NCI-H187 treated with DMSO at 0.1 percent for 48 hours (cell line): ENCODE data around the gene AP5B1.
"Not testable (repeated sequence)": the region's sequence is repeated elsewhere in the genome, so short reads cannot be mapped to it uniquely, and the experiment has no call there.

Experiments used
- DNase-seq: peaks from one replicate; lab custom pipeline; 2025; lab: John Stamatoyannopoulos, UW

The AP5B1 gene

DNA sequence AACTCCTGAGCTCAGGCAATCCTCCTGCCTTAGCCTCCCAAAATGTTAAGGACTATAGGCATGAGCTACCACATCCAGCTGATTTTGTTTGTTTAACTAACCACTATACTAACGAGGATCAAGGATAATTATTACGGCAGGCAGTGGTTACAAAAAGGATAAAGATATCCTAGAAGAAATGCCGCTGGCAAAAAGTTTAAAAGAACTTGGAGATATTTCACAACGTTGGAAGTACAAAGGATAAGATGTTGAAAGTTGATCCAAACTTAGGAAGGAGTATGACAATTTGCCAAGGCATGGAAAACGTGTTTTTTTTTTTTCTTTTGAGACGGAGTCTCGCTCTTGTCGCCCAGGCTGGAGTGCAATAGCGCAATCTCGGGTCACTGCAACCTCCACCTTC is 13.4 kb downstream of the AP5B1 start:
- no peak for DNase-seq

DNA sequence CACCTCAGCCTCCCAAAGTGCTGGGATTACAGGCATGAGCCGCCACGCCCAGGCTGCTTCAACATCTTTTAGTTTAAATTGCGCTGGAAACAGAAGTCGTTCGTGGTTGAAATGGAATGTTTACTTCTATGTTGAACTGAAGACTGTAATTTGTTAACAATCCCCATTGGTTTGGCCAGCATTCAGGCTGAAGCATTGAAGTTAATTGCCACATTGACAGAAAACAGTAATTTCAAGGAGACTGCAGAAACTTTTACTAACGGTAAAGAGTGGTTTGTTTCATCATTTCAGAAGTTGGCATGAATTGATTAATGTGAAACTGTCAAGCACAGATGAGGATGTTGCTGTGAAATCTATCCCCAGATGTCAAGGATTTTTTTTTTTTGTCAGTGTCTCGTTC is 14.2 kb downstream of the AP5B1 start:
- DNase-seq, result no peak

DNA sequence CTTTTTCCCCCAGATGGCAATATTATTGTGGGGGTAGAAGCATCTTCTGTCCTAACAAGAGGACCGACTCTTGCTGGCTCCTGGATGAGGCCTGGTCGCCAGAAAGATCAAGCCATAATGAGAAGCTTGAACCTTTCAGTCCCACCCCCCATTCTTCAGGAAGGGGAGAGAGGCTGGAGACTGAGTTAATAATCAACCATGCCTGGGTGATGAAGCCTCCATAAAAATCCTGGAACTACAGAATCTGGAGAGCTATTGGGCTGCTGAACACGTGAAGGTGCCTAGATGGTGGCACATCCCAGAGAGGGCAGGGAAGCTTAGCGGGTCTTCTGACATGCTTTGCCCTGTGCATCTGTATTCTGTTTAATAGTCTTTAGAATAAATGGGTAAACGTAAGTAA is 16.3 kb downstream of the AP5B1 start:
- DNase-seq, result no peak

DNA sequence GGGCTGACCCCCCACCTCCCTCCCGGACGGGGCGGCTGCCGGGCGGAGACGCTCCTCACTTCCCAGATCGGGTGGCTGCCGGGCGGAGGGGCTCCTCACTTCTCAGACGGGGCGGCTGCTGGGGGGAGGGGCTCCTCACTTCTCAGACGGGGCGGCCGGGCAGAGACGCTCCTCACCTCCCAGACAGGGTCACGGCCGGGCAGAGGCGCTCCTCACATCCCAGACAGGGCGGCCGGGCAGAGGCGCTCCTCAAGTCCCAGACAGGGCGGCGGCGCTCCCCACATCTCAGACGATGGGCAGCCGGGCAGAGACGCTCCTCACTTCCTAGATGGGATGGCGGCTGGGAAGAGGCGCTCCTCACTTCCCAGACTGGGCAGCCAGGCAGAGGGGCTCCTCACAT is 18.0 kb downstream of the AP5B1 start:
- DNase-seq, result not testable (repeated sequence)

DNA sequence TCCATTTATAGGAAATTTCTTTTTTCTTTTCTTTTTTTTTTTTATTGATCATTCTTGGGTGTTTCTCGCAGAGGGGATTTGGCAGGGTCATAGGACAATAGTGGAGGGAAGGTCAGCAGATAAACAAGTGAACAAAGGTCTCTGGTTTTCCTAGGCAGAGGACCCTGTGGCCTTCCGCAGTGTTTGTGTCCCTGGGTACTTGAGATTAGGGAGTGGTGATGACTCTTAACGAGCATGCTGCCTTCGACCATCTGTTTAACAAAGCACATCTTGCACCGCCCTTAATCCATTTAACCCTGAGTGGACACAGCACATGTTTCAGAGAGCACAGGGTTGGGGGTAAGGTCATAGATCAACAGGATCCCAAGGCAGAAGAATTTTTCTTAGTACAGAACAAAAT is 18.6 kb downstream of the AP5B1 start:
- not testable (repeated sequence) for DNase-seq

DNA sequence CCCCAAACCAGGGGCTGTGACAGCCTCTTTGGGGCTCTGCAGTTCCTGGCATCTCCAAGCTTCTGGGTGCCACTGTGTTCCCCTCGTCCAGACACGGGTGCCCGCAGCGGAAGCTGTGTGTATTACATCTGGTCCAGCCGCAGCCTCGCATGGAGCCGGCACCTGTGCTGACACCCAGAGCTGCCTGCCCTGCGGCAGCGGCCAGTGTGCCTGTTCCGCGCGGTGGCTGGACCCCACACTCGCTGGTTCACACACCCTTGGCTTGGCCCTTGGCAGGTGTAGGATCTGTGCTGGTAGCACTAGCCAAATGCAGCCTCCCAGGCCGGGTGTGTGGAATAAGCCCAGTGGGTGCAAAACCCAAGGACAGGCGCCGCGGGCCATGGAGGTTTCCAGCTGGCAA is 35.7 kb downstream of the AP5B1 start:
- no peak for DNase-seq

DNA sequence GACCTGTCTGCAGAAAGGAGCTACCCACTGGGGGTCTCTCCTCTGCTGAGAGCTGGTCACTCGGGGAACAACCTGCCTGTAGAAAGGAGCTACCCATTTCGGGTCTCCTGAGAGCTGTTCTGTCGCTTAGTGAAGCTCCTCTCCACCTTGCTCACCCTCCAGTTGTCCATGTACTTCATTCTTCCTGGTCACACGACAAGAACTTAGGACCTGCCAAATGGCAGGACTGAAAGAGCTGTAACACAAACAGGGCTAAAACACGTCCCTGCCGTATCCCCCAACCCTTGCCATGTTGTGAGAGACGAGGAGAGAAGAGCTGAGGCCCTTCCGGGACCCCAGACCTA is 36.1 kb downstream of the AP5B1 start:
- no peak for DNase-seq

DNA sequence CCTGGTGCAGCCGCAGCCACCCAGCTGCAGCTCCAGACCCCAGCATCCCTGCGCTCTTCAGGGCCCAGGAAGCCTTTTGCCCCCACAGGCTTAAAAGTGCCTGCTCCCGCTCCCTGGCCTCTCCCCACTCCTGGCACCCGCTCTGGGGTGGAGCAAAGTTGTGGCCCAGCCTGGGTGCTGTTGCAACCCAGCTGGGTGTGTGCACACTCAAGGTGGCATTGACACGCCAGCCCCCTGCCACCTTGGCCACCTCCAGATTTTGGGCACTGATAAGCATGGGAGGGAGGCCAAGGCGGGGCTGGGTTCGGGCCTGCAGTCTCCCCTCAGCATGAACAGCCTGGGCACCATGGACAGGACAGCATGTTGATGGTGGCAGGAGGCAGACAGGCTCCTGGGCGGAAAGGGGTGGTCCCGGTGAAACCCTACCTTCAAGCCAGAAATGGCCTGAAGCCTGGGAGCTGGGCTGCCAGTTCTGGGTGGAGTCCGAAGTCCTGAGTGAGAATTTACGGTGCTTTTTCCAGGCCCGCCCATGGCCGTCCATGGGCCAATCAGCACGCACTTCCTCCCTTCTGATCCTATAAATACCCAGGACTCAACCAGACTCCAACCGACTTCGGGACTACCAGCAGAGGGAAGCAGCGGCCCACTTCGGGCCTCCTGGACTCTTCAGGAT is 36.6 kb downstream of the AP5B1 start:
- no peak for DNase-seq

DNA sequence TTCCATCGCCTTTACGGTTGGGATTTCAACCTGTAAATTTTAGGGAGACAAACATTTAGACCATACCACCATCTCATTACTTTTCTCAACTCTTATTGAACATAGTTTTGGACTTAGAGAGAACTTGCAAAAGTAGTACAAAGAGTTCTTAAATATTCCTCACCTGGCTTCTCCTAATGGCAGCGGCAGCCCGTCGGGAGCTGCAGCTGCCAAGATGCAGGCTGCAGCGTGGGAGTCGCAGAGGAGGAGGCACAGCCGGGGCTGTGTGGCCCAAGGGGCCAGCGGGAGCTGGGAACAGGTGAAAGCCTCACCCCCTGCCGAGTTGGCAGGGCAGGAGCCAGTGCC is 37.1 kb downstream of the AP5B1 start:
- DNase-seq, result no peak

DNA sequence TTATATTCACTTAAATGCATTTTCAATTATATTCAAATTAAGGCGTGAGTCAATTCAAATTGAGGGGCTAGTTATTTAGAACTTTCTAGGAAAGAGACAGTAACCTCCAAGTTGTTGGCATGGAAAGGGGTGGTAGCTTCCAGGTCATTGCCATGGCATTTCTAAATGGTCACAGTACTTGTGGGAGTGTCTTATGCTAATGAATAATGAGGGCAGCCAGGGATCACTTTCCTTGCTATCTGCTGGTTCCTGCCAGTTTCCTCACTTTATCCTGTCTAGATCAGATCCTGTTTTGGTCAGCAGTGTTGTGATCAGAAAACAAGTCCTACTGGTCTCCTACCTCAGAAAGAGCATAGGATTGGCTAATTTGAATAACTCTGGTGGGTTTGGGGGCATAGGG is 38.4 kb downstream of the AP5B1 start:
- DNase-seq, result no peak

DNA sequence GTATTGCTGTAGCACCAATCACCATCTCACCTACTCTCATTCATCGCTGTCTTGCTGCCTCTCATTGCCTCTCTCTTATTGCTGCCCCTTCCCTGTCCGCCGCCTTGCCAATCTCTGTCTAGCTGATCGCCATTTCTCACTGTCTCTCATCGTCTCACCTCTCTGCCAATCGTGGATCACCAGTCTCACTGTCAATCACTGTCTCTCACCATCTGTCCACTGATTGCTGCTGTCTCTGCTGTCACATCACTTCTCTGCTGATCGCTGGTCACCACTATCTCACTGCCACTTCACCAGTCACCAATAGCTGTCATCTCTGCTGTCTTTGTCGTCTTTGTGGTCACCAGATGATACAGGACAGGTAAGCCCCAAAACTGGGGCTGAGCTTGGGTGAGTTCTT is 39.6 kb downstream of the AP5B1 start:
- DNase-seq, result no peak

DNA sequence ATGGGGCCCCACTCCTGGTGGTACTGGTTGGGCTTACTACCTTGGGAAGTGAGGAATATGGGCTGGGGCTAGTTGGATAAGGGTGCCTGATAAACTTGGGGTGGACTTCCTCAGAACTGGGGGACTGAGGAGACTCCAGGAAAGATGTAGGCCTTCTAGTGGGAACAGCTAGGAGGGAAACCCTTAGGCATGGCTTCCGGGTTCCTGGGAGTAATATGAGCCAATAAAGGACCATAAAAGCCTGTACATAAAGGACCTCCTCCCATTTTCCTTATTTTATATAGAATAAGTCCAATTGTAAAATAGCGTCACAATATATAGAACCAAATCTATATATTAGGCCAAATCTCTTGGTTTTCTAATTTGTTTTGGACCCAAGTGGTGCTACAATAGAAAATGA is 41.8 kb downstream of the AP5B1 start:
- no peak for DNase-seq

DNA sequence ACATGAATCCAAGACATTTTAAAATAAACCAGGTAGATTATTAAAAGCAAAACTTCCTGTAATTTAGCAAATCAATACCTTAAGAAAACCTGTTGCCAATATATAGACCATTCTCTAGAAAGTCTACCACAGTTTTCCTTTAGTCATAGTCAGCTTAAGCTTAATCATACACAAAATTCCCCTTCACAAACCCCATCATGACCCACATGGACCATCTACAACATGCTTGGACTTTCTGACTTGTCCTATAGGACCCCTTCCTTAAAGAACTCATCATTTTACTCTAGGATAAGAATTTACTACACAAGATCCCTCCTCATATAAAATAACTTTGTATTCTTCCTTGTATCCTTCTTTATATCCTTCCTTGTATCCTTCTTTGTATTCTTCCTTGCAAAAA is 44.0 kb downstream of the AP5B1 start:
- DNase-seq, result no peak

DNA sequence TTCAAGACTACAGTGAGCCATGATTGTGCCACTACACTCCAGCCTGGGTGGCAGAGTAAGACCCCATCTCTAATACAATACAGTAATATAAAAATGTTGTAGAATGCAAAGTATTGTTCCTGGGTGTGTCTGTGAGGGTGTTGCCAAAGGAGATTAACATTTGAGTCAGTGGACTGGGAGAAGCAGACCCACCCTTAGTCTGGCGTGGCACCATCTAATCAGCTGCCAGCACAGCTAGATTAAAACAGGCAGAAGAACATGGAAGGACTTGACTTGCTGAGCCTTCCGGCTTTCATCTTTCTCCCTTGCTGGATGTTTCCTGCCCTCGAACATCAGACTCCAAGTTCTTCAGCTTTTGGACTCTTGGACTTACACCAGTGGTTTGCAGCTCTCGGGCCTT is 45.7 kb downstream of the AP5B1 start:
- not testable (repeated sequence) for DNase-seq

DNA sequence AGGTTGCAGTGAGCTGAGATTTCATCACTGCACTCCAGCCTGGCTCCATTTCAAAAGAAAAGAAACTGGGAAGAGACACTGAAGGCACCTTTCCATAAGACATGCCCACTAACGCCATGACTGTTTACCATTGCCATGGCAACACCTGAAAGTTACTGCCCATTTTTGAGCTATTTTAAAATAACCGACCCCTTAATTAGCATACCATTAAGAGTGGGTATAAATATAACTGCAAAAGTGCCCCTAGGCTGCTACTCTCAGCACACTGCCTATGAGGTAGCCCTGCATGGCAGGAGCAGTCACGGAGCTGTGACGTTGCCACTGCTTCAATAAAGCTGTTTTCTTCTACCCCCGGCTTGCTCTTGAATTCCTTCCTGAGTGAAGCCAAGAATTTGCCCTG is 50.3 kb downstream of the AP5B1 start:
- no peak for DNase-seq

DNA sequence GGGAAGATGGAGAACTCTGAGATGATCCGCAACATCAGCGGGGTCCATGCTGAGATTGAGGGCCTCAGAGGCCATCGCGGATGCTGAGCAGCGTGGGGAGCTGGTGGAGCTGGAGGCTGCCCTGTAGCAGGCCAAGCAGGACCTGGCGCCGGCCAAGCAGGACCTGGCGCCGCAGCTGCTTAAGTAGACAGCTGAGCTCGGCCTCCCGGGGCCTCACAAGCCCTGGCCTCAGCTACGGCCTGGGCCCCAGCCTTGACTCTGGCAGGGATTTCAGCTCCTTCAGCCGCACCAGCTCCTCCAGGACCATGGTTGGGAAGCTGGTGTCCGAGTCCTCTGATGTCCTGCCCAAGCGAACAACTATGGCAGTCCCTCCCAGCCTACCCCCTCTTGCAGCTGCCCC is 52.9 kb downstream of the AP5B1 start:
- DNase-seq, result no peak

DNA sequence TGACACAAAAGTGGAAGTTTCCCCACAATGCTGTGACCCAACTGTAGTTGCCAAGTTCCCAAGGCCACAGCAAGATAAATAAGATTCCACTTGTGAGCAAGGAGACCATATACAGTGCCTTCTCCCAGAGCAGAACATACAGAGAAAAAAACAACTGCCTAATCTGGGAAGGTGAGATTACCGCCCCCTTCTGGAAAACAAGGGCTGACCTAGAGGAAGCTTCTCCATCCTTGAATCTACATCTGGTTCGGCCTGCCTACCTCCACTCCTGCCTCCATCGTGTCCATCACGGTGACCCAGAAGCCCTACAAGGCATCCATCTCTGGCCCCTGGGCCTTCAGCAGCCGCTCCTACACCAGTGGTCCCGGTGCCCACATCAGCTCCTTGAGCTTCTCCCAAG is 54.1 kb downstream of the AP5B1 start:
- no peak for DNase-seq
